Epithelial cell of esophagus (primary cell): Measurements from ENCODE around the gene GDNF.
"Not testable (repeated sequence)": the region's sequence is repeated elsewhere in the genome, so short reads cannot be mapped to it uniquely, and the experiment has no call there.

ENCODE experiments used
- DNase-seq: peaks from one replicate; pipeline ENCODE4 v3.0.0; 2010; ENCODE audit warnings: low read depth
- H3K4me3 ChIP-seq: 2 replicates; pipeline ENCODE4 v1.5.1; 2011; ENCODE audit warnings: mild to moderate bottlenecking, low read length, control low read depth
- TF ChIP-seq, protein P1 (sequence below): IDR thresholded peaks from 2 replicates; pipeline ENCODE4 v1.5.1; 2011; ENCODE audit warnings: low read depth, mild to moderate bottlenecking, low read length, control low read depth, inconsistent platforms; ENCODE audit not compliant: insufficient read depth; ENCODE audit errors: missing control alignments

The GDNF gene

DNA sequence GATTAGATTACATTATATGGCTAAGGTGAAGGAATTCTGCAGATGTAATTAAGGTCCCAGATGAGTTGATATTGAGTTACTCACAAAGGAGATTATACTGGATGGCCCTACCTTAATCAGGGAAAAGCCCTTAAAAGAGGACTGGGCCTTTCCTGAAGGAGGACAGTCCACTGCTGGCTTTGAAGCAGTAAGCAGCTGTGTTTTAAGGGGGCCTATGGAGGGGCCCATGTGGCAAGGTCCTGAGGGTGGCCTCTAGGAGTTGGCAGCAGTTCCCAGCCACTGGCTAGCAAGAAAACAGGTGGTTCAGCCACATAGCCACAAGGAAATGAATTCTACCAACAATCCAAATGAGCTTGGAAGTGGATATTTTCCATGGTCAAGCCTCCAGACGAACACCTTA is 36.4 kb upstream of the GDNF start:
- no peak overlapping the region for H3K4me3 ChIP-seq
- no peak for DNase-seq
- TF ChIP-seq, protein P1, sequence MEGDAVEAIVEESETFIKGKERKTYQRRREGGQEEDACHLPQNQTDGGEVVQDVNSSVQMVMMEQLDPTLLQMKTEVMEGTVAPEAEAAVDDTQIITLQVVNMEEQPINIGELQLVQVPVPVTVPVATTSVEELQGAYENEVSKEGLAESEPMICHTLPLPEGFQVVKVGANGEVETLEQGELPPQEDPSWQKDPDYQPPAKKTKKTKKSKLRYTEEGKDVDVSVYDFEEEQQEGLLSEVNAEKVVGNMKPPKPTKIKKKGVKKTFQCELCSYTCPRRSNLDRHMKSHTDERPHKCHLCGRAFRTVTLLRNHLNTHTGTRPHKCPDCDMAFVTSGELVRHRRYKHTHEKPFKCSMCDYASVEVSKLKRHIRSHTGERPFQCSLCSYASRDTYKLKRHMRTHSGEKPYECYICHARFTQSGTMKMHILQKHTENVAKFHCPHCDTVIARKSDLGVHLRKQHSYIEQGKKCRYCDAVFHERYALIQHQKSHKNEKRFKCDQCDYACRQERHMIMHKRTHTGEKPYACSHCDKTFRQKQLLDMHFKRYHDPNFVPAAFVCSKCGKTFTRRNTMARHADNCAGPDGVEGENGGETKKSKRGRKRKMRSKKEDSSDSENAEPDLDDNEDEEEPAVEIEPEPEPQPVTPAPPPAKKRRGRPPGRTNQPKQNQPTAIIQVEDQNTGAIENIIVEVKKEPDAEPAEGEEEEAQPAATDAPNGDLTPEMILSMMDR = no peak

DNA sequence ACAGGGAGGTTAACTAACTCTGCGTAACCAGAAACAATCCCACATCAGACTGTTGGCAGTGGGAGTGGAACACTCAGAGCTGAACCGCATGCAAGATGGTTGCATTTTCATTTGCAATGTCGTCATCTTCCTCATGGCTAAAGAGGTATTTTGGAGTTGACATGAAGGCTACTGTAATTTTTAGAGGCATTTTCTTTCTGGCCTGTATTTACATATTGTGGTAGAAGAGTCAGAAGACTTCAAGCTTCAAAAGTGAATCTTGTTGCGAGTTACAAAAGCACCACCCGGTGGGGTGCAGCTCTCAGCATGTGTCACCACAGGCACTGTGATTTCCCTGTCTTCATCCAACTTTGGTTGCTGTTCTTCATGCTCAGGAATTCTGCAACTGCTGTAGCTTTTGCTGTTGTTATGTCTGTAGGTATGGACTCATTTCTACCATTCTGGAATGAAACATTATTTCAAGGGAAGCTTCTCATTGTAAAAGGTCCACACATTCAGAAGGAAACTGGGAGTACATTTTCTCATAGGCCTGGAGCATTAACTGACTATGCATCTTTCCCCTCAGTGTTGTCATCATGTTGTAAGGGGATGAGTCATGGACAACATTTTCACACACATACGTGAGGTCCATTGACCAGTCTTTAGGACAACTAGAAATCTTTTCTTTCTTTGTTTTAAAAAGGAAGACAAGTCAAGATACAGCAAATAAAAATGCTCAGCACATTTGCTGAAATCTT is 35.4 kb upstream of the GDNF start:
- peak; percentile 89 for DNase-seq
- H3K4me3 ChIP-seq = no peak overlapping the region
- TF ChIP-seq, protein P1 = no peak

DNA sequence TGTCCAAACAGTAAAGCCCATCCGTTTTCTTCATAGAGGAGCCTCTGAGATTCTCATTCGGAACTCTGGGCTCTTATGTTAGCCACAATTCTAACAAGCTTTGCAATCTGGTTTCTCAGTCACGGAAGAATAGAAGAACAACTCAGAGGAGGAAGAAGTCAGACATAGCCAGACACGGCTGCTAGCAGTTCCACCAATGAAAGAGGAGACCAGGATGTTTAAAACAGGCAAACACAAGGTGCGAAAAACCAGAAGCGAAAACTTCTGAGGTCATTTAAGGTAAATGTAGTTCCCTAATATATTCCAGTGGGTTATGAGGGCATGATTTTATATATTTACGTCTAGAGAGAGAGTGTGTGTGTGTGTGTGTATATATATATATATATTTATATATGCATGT is 34.1 kb upstream of the GDNF start:
- DNase-seq = no peak
- TF ChIP-seq, protein P1 = no peak
- no peak overlapping the region for H3K4me3 ChIP-seq

DNA sequence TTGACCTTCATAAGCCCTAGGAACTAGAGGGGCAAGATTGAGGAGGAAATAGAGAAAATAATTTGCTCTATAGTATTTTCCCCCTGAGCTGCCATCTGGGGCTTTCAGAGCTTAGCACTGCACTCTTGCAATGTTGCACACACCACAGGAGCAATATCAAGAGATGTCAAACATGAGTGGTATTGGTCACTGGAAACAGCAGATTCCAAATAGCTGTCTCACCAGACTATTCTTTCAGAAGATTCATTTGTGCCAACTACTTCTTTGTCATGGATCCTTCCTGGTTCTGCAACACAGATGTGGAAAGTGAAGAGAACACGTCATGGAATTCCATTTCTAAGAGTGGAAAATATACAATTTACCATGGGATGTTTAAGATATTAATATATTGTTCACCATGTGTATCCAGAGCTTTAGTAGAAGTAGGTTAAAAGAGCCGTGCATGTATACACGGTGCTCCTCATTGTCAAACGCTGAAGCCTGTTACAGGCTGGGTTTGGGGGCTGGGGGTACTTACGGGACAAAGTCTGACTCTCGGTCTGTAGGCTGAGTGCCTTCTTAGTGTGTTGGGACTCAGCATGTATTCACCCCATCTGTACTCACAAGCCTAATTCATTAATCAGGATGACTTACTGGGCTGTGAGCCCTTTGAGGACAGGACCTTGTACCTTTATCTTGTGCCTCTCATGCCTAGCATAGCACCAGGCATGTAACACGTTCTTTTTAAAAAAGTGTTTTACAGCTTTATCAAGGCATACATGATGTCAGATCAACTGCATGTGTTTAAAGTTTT is 31.4 kb upstream of the GDNF start:
- no peak overlapping the region for H3K4me3 ChIP-seq
- DNase-seq = peak; percentile 72
- TF ChIP-seq, protein P1 = no peak

DNA sequence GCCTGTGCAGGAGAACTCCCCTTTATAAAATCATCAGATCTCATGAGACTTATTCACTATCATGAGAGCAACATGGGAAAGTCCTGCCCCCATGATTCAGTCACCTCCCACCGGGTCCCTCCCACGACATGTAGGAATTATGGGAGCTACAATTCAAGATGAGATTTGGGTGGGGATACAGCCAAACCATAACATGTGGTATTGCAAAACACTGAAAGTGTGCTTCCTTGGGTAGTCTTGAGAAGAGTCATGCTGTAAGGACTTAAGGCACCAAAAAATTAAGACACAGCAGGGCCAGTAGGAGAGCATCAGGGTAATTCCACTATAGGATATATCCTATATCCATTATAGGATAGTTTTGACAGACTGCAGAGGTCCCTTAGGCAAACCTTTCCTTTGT is 29.4 kb upstream of the GDNF start:
- TF ChIP-seq, protein P1 = no peak
- H3K4me3 ChIP-seq = no peak overlapping the region
- peak; percentile 21 for DNase-seq

DNA sequence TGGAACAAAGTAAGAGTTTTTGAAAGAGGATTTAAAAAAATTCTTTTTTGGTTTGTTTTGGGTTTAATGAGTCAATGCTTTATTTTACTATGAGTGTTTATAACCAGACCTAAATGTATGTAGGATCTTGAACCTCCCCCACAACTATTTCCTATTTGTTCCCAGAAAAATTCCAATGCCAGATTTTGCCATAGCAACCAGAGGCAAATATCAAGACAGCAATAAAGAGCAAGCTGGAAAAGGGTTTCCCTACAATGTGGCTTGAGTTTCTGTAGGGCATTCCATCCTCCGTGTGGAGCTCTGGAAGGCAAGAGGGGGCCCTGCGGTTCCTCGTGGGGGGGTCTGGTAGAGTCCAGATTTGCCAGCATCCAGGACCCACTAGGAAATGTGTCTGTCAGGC is 27.8 kb upstream of the GDNF start:
- TF ChIP-seq, protein P1 = no peak
- DNase-seq = no peak
- no peak overlapping the region for H3K4me3 ChIP-seq

DNA sequence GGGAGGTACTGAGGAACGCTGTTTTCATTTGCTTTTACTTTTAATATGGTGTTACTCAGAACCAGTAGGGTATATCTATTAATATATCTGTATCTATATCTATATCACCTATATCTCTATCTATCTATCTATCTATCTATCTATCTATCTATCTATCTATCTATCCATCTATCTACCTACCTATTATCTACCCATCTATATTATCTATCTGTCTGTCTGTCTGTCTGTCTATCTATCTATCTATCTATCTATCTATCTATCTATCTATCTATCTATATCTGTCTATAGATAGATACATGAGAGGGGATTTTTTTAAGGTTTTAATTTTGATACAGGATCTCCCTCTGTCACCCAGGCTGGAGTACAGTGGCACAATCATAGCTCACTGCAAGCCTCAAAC is 23.1 kb upstream of the GDNF start:
- not testable (repeated sequence) for H3K4me3 ChIP-seq, DNase-seq
